ACC112 (cell line): Measurements from ENCODE around the gene TMEM176A.

Experiments
- H2AFZ ChIP-seq: fragments of 200-600 bp; sonication (generic); one replicate; pipeline ENCODE4 v1.6.0; 2017; ENCODE audit warnings: antibody characterized with exemption, low read length; ENCODE audit not compliant: unreplicated experiment
- H3K27ac ChIP-seq: fragments of 200-600 bp; sonication (generic); 2 replicates; pipeline ENCODE4 v1.5.1; 2014; ENCODE audit warnings: low read depth, mild to moderate bottlenecking, antibody characterized with exemption, low read length, moderate library complexity
- H3K27me3 ChIP-seq: fragments of 200-600 bp; sonication (generic); 2 replicates; pipeline ENCODE4 v1.6.1; 2014; ENCODE audit warnings: mild to moderate bottlenecking, antibody characterized with exemption, low read length, moderate library complexity, mixed read lengths; ENCODE audit not compliant: insufficient read depth
- H3K36me3 ChIP-seq: fragments of 200-600 bp; sonication (generic); 2 replicates; pipeline ENCODE4 v1.6.1; 2016; ENCODE audit warnings: mild to moderate bottlenecking, antibody characterized with exemption, low read length, moderate library complexity, mixed read lengths; ENCODE audit not compliant: insufficient read depth
- H3K4me1 ChIP-seq: fragments of 200-600 bp; sonication (generic); one replicate; pipeline ENCODE4 v1.6.1; 2016; ENCODE audit warnings: low read length, mixed read lengths; ENCODE audit not compliant: insufficient read depth, unreplicated experiment, control insufficient read depth
- H3K4me3 ChIP-seq: fragments of 200-600 bp; sonication (generic); 2 replicates; pipeline ENCODE4 v1.5.1; 2014; ENCODE audit warnings: mild to moderate bottlenecking, low read depth, low read length
- H3K79me2 ChIP-seq: fragments of 200-600 bp; sonication (generic); one replicate; pipeline ENCODE4 v1.6.0; 2016; ENCODE audit warnings: low read length; ENCODE audit not compliant: control insufficient read depth, unreplicated experiment, insufficient read depth

TMEM176A gene

GRCh38 chr7:150835702-150836280 lies 35.2 kb downstream of the TMEM176A start:
- no peaks in the 10 kb centered on the region for H3K36me3 ChIP-seq
- H3K4me1 ChIP-seq: no peaks in the 10 kb centered on the region
- H3K27me3 ChIP-seq: no peaks in the 10 kb centered on the region
- H3K27ac ChIP-seq: no peak overlapping the region
- H2AFZ ChIP-seq: no peak overlapping the region
- no peak overlapping the region for H3K4me3 ChIP-seq
- no peaks in the 10 kb centered on the region for H3K79me2 ChIP-seq

GRCh38 chr7:150838965-150839650 lies 38.5 kb downstream of the TMEM176A start:
- Histone ChIP-seq H3K27me3 (no peaks in the 10 kb centered on the region), H3K79me2 (no peaks in the 10 kb centered on the region), H3K36me3 (no peaks in the 10 kb centered on the region)

GRCh38 chr7:150842018-150842417 lies 41.4 kb downstream of the TMEM176A start:
- H3K79me2 ChIP-seq: no peaks in the 10 kb centered on the region
- no peak overlapping the region for H3K27ac ChIP-seq
- no peak overlapping the region for H3K4me3 ChIP-seq
- no peak overlapping the region for H2AFZ ChIP-seq
- H3K36me3 ChIP-seq: no peaks in the 10 kb centered on the region
- H3K4me1 ChIP-seq: no peaks in the 10 kb centered on the region
- 0 out of 2 replicates have a peak, but pooled peaks cover 3% of the 10 kb centered on the region for H3K27me3 ChIP-seq

More at GRCh38 chr7:150838965-150839650, 38.5 kb downstream of the TMEM176A start:
- no peak overlapping the region for H3K4me3 ChIP-seq
- no peaks in the 10 kb centered on the region for H3K4me1 ChIP-seq
- H3K27ac ChIP-seq: no peak overlapping the region
- no peak overlapping the region for H2AFZ ChIP-seq

GRCh38 chr7:150842716-150843115 lies 42.1 kb downstream of the TMEM176A start:
- no peak overlapping the region for H3K4me3 ChIP-seq
- no peak overlapping the region for H3K27ac ChIP-seq
- no peaks in the 10 kb centered on the region for H3K4me1 ChIP-seq
- no peaks in the 10 kb centered on the region for H3K36me3 ChIP-seq
- no peak overlapping the region for H2AFZ ChIP-seq
- no peaks in the 10 kb centered on the region for H3K79me2 ChIP-seq
- 0 out of 2 replicates have a peak, but pooled peaks cover 3% of the 10 kb centered on the region for H3K27me3 ChIP-seq

- no peak overlapping the region for H3K27ac ChIP-seq
- no peak overlapping the region for H2AFZ ChIP-seq
- no peaks in the 10 kb centered on the region for H3K4me1 ChIP-seq
- H3K79me2 ChIP-seq: no peaks in the 10 kb centered on the region
- no peak overlapping the region for H3K4me3 ChIP-seq
- no peaks in the 10 kb centered on the region for H3K36me3 ChIP-seq
- peaks cover 3% of the 10 kb centered on the region; the same call in 1 of the 2 replicates for H3K27me3 ChIP-seq
Measured at GRCh38 chr7:150845421-150845861, 44.9 kb downstream of the TMEM176A start.

GRCh38 chr7:150846291-150847115 lies 45.9 kb downstream of the TMEM176A start:
- no peaks in the 10 kb centered on the region for H3K4me1 ChIP-seq
- H3K79me2 ChIP-seq: no peaks in the 10 kb centered on the region
- no peak overlapping the region for H2AFZ ChIP-seq
- no peak overlapping the region for H3K4me3 ChIP-seq
- H3K36me3 ChIP-seq: no peaks in the 10 kb centered on the region
- H3K27me3 ChIP-seq: peaks cover 11% of the 10 kb centered on the region; the same call in 1 of the 2 replicates
- no peak overlapping the region for H3K27ac ChIP-seq

GRCh38 chr7:150847536-150847935 lies 47.0 kb downstream of the TMEM176A start:
- Histone ChIP-seq H3K4me1 (no peaks in the 10 kb centered on the region), H3K4me3 (no peak overlapping the region), H2AFZ (no peak overlapping the region), H3K27ac (no peak overlapping the region), H3K79me2 (no peaks in the 10 kb centered on the region), H3K36me3 (no peaks in the 10 kb centered on the region), H3K27me3 (peaks cover 19% of the 10 kb centered on the region; the same call in 1 of the 2 replicates)

- Histone ChIP-seq H3K27ac (no peak overlapping the region), H3K27me3 (peaks cover 19% of the 10 kb centered on the region; the same call in 1 of the 2 replicates)
Measured at GRCh38 chr7:150848111-150848510, 47.5 kb downstream of the TMEM176A start.

GRCh38 chr7:150848561-150849115 lies 48.1 kb downstream of the TMEM176A start:
- Histone ChIP-seq H3K36me3 (no peaks in the 10 kb centered on the region), H3K4me1 (no peaks in the 10 kb centered on the region), H3K4me3 (no peak overlapping the region), H3K27ac (no peak overlapping the region), H2AFZ (no peak overlapping the region), H3K79me2 (no peaks in the 10 kb centered on the region), H3K27me3 (peaks cover 19% of the 10 kb centered on the region; the same call in 1 of the 2 replicates)

More at GRCh38 chr7:150848111-150848510, 47.5 kb downstream of the TMEM176A start:
- Histone ChIP-seq H3K4me1 (no peaks in the 10 kb centered on the region), H2AFZ (no peak overlapping the region), H3K79me2 (no peaks in the 10 kb centered on the region), H3K36me3 (no peaks in the 10 kb centered on the region), H3K4me3 (no peak overlapping the region)

GRCh38 chr7:150849204-150849775 lies 48.7 kb downstream of the TMEM176A start:
- Histone ChIP-seq H3K27me3 (peaks cover 19% of the 10 kb centered on the region; the same call in 1 of the 2 replicates), H3K4me3 (no peak overlapping the region), H3K4me1 (no peaks in the 10 kb centered on the region), H3K27ac (no peak overlapping the region), H3K79me2 (no peaks in the 10 kb centered on the region), H2AFZ (no peak overlapping the region), H3K36me3 (no peaks in the 10 kb centered on the region)
